ENCODE data around the gene SNAP25.

Gene SNAP25

GRCh38 chr20:10332656-10333415, 114.2 kb downstream of the SNAP25 start:
- no peak overlapping the region for H3K27ac ChIP-seq (ENCODE audit: low read depth, low read length, severe bottlenecking)
- no peak overlapping the region for H3K4me3 ChIP-seq (ENCODE audit: extremely low read depth, insufficient read depth, low read length, poor library complexity, severe bottlenecking)
- H3K4me1 ChIP-seq (ENCODE audit: control insufficient read depth, insufficient read depth, low read length, poor library complexity, severe bottlenecking) = peaks cover 12% of the 10 kb centered on the region
- WGBS, 2 experiments (ENCODE audit: insufficient coverage in 2 of 2) = 70 to 75% methylated on average over 2 of the region's 4 CpGs
- H3K36me3 ChIP-seq (ENCODE audit: control insufficient read depth, insufficient read depth, low read length) = no peaks in the 10 kb centered on the region
- no peaks in the 10 kb centered on the region for H3K9me3 ChIP-seq (ENCODE audit: control insufficient read depth, low read length)

- H3K4me1 ChIP-seq (ENCODE audit: control insufficient read depth, insufficient read depth, low read length, poor library complexity, severe bottlenecking) = no peaks in the 10 kb centered on the region
- 88% methylated on average over 2 of the region's 2 CpGs; no CpG with 5 or more reads in 1 of the 2 experiments for WGBS, 2 experiments (ENCODE audit: insufficient coverage in 2 of 2)
Measured at GRCh38 chr20:10336959-10337729, 118.5 kb downstream of the SNAP25 start.

GRCh38 chr20:10338426-10339180, 120.0 kb downstream of the SNAP25 start:
- Histone ChIP-seq H3K36me3 (ENCODE audit: control insufficient read depth, insufficient read depth, low read length) (no peaks in the 10 kb centered on the region), H3K4me1 (ENCODE audit: control insufficient read depth, insufficient read depth, low read length, poor library complexity, severe bottlenecking) (no peaks in the 10 kb centered on the region), H3K9me3 (ENCODE audit: control insufficient read depth, low read length) (no peaks in the 10 kb centered on the region), H3K27ac (ENCODE audit: low read depth, low read length, severe bottlenecking) (no peak overlapping the region), H3K4me3 (ENCODE audit: extremely low read depth, insufficient read depth, low read length, poor library complexity, severe bottlenecking) (no peak overlapping the region)
- WGBS, 2 experiments (ENCODE audit: insufficient coverage in 2 of 2) = 86 to 100% methylated on average over 1 of the region's 2 CpGs

More at GRCh38 chr20:10336959-10337729, 118.5 kb downstream of the SNAP25 start:
- H3K4me3 ChIP-seq (ENCODE audit: extremely low read depth, insufficient read depth, low read length, poor library complexity, severe bottlenecking) = no peak overlapping the region
- H3K36me3 ChIP-seq (ENCODE audit: control insufficient read depth, insufficient read depth, low read length) = no peaks in the 10 kb centered on the region
- H3K27ac ChIP-seq (ENCODE audit: low read depth, low read length, severe bottlenecking) = no peak overlapping the region
- no peaks in the 10 kb centered on the region for H3K9me3 ChIP-seq (ENCODE audit: control insufficient read depth, low read length)

GRCh38 chr20:10339609-10340008, 121.0 kb downstream of the SNAP25 start:
- Histone ChIP-seq H3K9me3 (ENCODE audit: control insufficient read depth, low read length) (no peaks in the 10 kb centered on the region), H3K4me1 (ENCODE audit: control insufficient read depth, insufficient read depth, low read length, poor library complexity, severe bottlenecking) (no peaks in the 10 kb centered on the region), H3K36me3 (ENCODE audit: control insufficient read depth, insufficient read depth, low read length) (no peaks in the 10 kb centered on the region), H3K4me3 (ENCODE audit: extremely low read depth, insufficient read depth, low read length, poor library complexity, severe bottlenecking) (no peak overlapping the region), H3K27ac (ENCODE audit: low read depth, low read length, severe bottlenecking) (no peak overlapping the region)
- no CpG with 5 or more reads among the region's 1 CpG for WGBS, 2 experiments (ENCODE audit: insufficient coverage in 2 of 2)

- WGBS, 2 experiments (ENCODE audit: insufficient coverage in 2 of 2) = 67 to 100% methylated on average over 1 of the region's 1 CpG
- no peaks in the 10 kb centered on the region for H3K4me1 ChIP-seq (ENCODE audit: control insufficient read depth, insufficient read depth, low read length, poor library complexity, severe bottlenecking)
- H3K27ac ChIP-seq (ENCODE audit: low read depth, low read length, severe bottlenecking) = no peak overlapping the region
- H3K36me3 ChIP-seq (ENCODE audit: control insufficient read depth, insufficient read depth, low read length) = no peaks in the 10 kb centered on the region
- no peak overlapping the region for H3K4me3 ChIP-seq (ENCODE audit: extremely low read depth, insufficient read depth, low read length, poor library complexity, severe bottlenecking)
- H3K9me3 ChIP-seq (ENCODE audit: control insufficient read depth, low read length) = no peaks in the 10 kb centered on the region
Measured at GRCh38 chr20:10342152-10342551, 123.5 kb downstream of the SNAP25 start.

- H3K9me3 ChIP-seq (ENCODE audit: control insufficient read depth, low read length) = no peaks in the 10 kb centered on the region
- H3K4me1 ChIP-seq (ENCODE audit: control insufficient read depth, insufficient read depth, low read length, poor library complexity, severe bottlenecking) = no peaks in the 10 kb centered on the region
Measured at GRCh38 chr20:10344953-10345352, 126.3 kb downstream of the SNAP25 start.

GRCh38 chr20:10347086-10347880, 128.7 kb downstream of the SNAP25 start:
- Histone ChIP-seq H3K4me3 (ENCODE audit: extremely low read depth, insufficient read depth, low read length, poor library complexity, severe bottlenecking) (no peak overlapping the region), H3K9me3 (ENCODE audit: control insufficient read depth, low read length) (no peaks in the 10 kb centered on the region), H3K27ac (ENCODE audit: low read depth, low read length, severe bottlenecking) (no peak overlapping the region), H3K4me1 (ENCODE audit: control insufficient read depth, insufficient read depth, low read length, poor library complexity, severe bottlenecking) (peaks cover 2% of the 10 kb centered on the region), H3K36me3 (ENCODE audit: control insufficient read depth, insufficient read depth, low read length) (no peaks in the 10 kb centered on the region)
- WGBS, 2 experiments (ENCODE audit: insufficient coverage in 2 of 2) = 94 to 100% methylated on average over 2 to 3 of the region's 3 CpGs

More at GRCh38 chr20:10344953-10345352, 126.3 kb downstream of the SNAP25 start:
- no peak overlapping the region for H3K27ac ChIP-seq (ENCODE audit: low read depth, low read length, severe bottlenecking)
- H3K36me3 ChIP-seq (ENCODE audit: control insufficient read depth, insufficient read depth, low read length) = no peaks in the 10 kb centered on the region
- WGBS, 2 experiments (ENCODE audit: insufficient coverage in 2 of 2) = 100% methylated on average over 2 of the region's 6 CpGs; no CpG with 5 or more reads in 1 of the 2 experiments
- no peak overlapping the region for H3K4me3 ChIP-seq (ENCODE audit: extremely low read depth, insufficient read depth, low read length, poor library complexity, severe bottlenecking)

- WGBS, 2 experiments (ENCODE audit: insufficient coverage in 2 of 2) = 100% methylated on average over 1 to 2 of the region's 3 CpGs
- H3K4me3 ChIP-seq (ENCODE audit: extremely low read depth, insufficient read depth, low read length, poor library complexity, severe bottlenecking) = no peak overlapping the region
Measured at GRCh38 chr20:10349118-10349517, 130.5 kb downstream of the SNAP25 start.

GRCh38 chr20:10350188-10350842, 131.7 kb downstream of the SNAP25 start:
- Histone ChIP-seq H3K4me1 (ENCODE audit: control insufficient read depth, insufficient read depth, low read length, poor library complexity, severe bottlenecking) (peaks cover 10% of the 10 kb centered on the region), H3K36me3 (ENCODE audit: control insufficient read depth, insufficient read depth, low read length) (no peaks in the 10 kb centered on the region), H3K27ac (ENCODE audit: low read depth, low read length, severe bottlenecking) (no peak overlapping the region), H3K9me3 (ENCODE audit: control insufficient read depth, low read length) (no peaks in the 10 kb centered on the region), H3K4me3 (ENCODE audit: extremely low read depth, insufficient read depth, low read length, poor library complexity, severe bottlenecking) (no peak overlapping the region)
- WGBS, 2 experiments (ENCODE audit: insufficient coverage in 2 of 2) = 86 to 92% methylated on average over 8 to 9 of the region's 9 CpGs

More at GRCh38 chr20:10349118-10349517, 130.5 kb downstream of the SNAP25 start:
- H3K9me3 ChIP-seq (ENCODE audit: control insufficient read depth, low read length) = no peaks in the 10 kb centered on the region
- peaks cover 10% of the 10 kb centered on the region for H3K4me1 ChIP-seq (ENCODE audit: control insufficient read depth, insufficient read depth, low read length, poor library complexity, severe bottlenecking)
- H3K36me3 ChIP-seq (ENCODE audit: control insufficient read depth, insufficient read depth, low read length) = no peaks in the 10 kb centered on the region
- no peak overlapping the region for H3K27ac ChIP-seq (ENCODE audit: low read depth, low read length, severe bottlenecking)
